Measurements from ENCODE around the gene XPO6.

XPO6 gene

GRCh38 chr16:28103516-28104170 lies 108.1 kb downstream of the XPO6 start:
- Histone ChIP-seq H3K4me2 (ENCODE audit: low read length) (no peak overlapping the region), H3K36me3 (ENCODE audit: control insufficient read depth, insufficient read depth, low read length) (no peaks in the 10 kb centered on the region)

DNA sequence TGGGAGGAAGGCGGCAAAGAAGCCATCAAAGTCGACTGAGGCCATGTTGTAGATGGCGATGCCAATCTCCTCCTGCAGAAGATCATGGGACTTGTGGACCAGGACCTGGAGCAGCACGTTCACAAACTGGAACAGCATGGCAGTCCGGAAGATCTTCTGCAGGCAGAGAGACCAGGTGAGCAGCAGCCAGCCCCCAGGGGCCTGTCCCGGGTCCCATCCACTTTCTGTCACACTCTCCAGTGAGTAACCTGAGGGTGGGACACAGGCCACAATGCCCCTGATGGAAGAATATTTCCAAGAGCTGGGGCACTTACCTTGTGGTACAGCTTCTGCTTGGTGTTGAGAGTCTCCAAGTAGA lies 110.3 kb downstream of the XPO6 start:
- TF ChIP-seq, protein P1, sequence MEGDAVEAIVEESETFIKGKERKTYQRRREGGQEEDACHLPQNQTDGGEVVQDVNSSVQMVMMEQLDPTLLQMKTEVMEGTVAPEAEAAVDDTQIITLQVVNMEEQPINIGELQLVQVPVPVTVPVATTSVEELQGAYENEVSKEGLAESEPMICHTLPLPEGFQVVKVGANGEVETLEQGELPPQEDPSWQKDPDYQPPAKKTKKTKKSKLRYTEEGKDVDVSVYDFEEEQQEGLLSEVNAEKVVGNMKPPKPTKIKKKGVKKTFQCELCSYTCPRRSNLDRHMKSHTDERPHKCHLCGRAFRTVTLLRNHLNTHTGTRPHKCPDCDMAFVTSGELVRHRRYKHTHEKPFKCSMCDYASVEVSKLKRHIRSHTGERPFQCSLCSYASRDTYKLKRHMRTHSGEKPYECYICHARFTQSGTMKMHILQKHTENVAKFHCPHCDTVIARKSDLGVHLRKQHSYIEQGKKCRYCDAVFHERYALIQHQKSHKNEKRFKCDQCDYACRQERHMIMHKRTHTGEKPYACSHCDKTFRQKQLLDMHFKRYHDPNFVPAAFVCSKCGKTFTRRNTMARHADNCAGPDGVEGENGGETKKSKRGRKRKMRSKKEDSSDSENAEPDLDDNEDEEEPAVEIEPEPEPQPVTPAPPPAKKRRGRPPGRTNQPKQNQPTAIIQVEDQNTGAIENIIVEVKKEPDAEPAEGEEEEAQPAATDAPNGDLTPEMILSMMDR (IDR thresholded peaks at IDR 0.05), result no peak
- H3K27me3 ChIP-seq (ENCODE audit: control insufficient read depth, insufficient read depth, low read length), result no peaks in the 10 kb centered on the region
- no peaks in the 10 kb centered on the region for H3K36me3 ChIP-seq (ENCODE audit: control insufficient read depth, insufficient read depth, low read length)
- no peaks in the 10 kb centered on the region for H3K4me1 ChIP-seq
- H2AFZ ChIP-seq, result no peak overlapping the region
- no peaks in the 10 kb centered on the region for H3K79me2 ChIP-seq
- H3K4me2 ChIP-seq (ENCODE audit: low read length), result no peak overlapping the region
- no peaks in the 10 kb centered on the region for H3K9me3 ChIP-seq (ENCODE audit: control insufficient read depth, low read length)
- H3K4me3 ChIP-seq (ENCODE audit: low read depth, low read length), result no peak overlapping the region
- H3K27ac ChIP-seq, result no peak overlapping the region
- H3K9ac ChIP-seq, result no peak overlapping the region

More at GRCh38 chr16:28103516-28104170, 108.1 kb downstream of the XPO6 start:
- no peak overlapping the region for H3K4me3 ChIP-seq (ENCODE audit: low read depth, low read length)
- no peaks in the 10 kb centered on the region for H3K9me3 ChIP-seq (ENCODE audit: control insufficient read depth, low read length)
- no peak overlapping the region for H3K27ac ChIP-seq
- no peak overlapping the region for H2AFZ ChIP-seq
- H3K79me2 ChIP-seq, result no peaks in the 10 kb centered on the region
- H3K4me1 ChIP-seq, result no peaks in the 10 kb centered on the region
- no peaks in the 10 kb centered on the region for H3K27me3 ChIP-seq (ENCODE audit: control insufficient read depth, insufficient read depth, low read length)
- TF ChIP-seq, protein P1 (IDR thresholded peaks at IDR 0.05), result no peak
- H3K9ac ChIP-seq, result no peak overlapping the region

DNA sequence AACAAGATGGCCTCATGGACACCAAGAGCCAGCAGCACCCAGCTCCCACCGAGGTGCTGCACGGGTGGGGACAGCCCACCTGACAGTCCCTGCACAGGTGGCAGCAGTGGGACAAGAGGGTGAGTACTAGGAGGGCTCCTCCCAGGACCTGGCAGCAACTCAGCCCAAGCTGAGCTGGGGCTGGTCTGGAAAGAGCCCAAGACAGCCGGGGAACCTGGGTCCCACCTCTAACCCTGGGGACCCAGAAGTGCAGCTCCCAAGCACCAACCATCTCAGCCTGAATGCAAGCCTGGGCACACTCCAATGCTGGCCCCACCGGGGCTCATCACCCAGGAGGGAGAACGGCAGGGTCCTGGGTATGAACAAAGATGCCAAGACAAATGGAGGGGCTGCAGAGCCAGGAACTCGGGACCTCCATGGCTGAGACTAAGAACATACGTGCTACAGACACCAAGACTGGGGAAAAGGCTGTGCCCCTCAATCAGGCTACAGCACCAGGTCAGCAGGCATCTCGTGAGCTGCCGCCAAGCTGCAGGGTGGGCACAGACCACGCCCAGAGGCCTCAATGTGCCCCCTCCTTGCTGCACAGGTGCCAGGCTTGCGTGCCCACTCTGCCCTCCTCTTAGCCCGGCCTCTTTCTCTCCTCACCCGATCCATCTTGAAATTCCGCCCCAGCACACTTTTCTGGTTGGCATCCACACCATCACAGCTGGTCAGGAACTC lies 110.8 kb downstream of the XPO6 start:
- Histone ChIP-seq H3K4me3 (ENCODE audit: low read depth, low read length) (no peak overlapping the region), H2AFZ (no peak overlapping the region), H3K9me3 (ENCODE audit: control insufficient read depth, low read length) (no peaks in the 10 kb centered on the region), H3K4me1 (no peaks in the 10 kb centered on the region), H3K79me2 (no peaks in the 10 kb centered on the region), H3K9ac (no peak overlapping the region), H3K27me3 (ENCODE audit: control insufficient read depth, insufficient read depth, low read length) (no peaks in the 10 kb centered on the region), H3K4me2 (ENCODE audit: low read length) (no peak overlapping the region), H3K36me3 (ENCODE audit: control insufficient read depth, insufficient read depth, low read length) (no peaks in the 10 kb centered on the region), H3K27ac (no peak overlapping the region)
- TF ChIP-seq, protein P1 (IDR thresholded peaks at IDR 0.05), result no peak

DNA sequence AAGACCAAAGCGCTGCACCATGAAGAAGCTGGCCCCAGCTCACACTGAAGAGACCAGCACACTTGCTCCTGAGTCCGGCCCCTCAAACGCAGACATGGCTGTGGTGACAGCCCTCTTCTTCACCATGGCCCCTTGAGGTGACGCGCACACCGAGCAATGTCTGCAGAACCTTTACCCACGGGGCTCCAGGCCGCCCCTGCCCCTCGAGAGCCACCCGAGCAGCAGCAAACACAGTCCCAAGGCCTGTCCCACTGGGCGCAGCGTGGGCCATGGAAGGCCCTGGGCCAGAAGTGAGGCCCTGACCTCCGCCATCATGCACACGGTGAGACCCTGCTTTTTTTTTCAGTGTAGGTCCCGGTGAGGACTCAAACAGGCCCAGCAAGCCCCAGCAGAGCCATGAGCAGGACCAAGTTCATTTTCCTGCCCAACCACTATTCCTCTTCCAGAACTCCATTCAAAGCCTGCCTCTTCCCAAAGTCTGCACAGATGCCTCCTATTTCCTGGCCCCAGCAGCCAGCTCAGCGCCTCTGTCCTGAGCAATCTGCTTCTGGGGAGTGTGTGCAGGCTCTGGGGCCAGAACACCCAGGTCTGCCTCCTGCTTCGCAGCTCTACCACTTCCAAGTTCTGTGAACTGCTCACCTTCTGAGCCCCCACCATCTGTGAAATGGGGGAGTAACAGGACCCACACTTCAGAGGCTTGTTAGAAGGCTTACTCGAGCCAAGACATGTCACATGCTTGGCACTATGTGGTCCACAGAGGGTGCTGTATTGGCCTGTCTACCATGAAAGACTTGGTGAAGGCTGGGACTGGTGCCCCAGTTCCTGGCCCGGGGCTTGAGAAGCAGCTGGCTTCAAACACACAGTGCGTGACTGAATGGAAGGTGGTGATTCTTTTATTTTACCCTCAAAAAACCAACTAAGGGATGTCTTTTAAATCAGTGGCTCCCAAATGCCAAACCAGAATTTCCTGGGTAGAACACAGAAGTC lies 112.5 kb downstream of the XPO6 start:
- Histone ChIP-seq H3K27me3 (ENCODE audit: control insufficient read depth, insufficient read depth, low read length) (no peaks in the 10 kb centered on the region), H3K79me2 (no peaks in the 10 kb centered on the region), H3K9me3 (ENCODE audit: control insufficient read depth, low read length) (no peaks in the 10 kb centered on the region), H3K4me2 (ENCODE audit: low read length) (no peak overlapping the region), H3K4me3 (ENCODE audit: low read depth, low read length) (no peak overlapping the region), H3K4me1 (no peaks in the 10 kb centered on the region), H2AFZ (no peak overlapping the region), H3K36me3 (ENCODE audit: control insufficient read depth, insufficient read depth, low read length) (no peaks in the 10 kb centered on the region), H3K9ac (no peak overlapping the region), H3K27ac (no peak overlapping the region)
- TF ChIP-seq, protein P1 (IDR thresholded peaks at IDR 0.05), result no peak
